Fibroblast of lung (primary cell): ENCODE results near the gene POU4F1. TPM values are rescaled to one million over a fixed set of nuclear protein-coding genes. Genes with fewer than 3 reads are reported as not detected.

Experiments used
- DNase-seq, 2 donors: peaks; one replicate each; pipeline versions ENCODE4 v3.0.0 to v3.0.0-alpha.2; 2010; ENCODE audit warnings: low read depth in 2 of 2
- H2AFZ ChIP-seq: 2 replicates; pipeline ENCODE4 v1.5.1; 2012; ENCODE audit warnings: low read length, control low read depth, inconsistent platforms
- H3K27ac ChIP-seq: 2 replicates; pipeline ENCODE4 v1.5.1; 2011; ENCODE audit warnings: low read length, control low read depth; ENCODE audit not compliant: insufficient read depth
- H3K27me3 ChIP-seq: 2 replicates; pipeline ENCODE4 v1.5.1; 2011; ENCODE audit warnings: mild to moderate bottlenecking, low read length; ENCODE audit not compliant: control insufficient read depth, insufficient read depth
- H3K36me3 ChIP-seq: 2 replicates; pipeline ENCODE4 v1.5.1; 2011; ENCODE audit warnings: low read length; ENCODE audit not compliant: control insufficient read depth, insufficient read depth
- H3K4me1 ChIP-seq: 2 replicates; pipeline ENCODE4 v1.5.1; 2011; ENCODE audit warnings: low read length; ENCODE audit not compliant: control insufficient read depth, insufficient read depth; ENCODE audit errors: extremely low read depth
- H3K4me2 ChIP-seq: 2 replicates; pipeline ENCODE4 v1.5.1; 2011; ENCODE audit warnings: low read length, control low read depth; ENCODE audit not compliant: insufficient read depth; ENCODE audit errors: extremely low read depth
- H3K4me3 ChIP-seq, 4 experiments: fragments of 200-600 bp in 1 of 4; sonication (generic) in 1 of 4; replicated peaks in 1 of 4; 2 replicates each; pipeline ENCODE4 v1.5.1; 2011 to 2016; ENCODE audit warnings: low read length in 4 of 4, low read depth in 3 of 4, mild to moderate bottlenecking in 3 of 4, control low read depth in 2 of 4, inconsistent platforms in 1 of 4, mixed read lengths in 1 of 4; ENCODE audit not compliant: insufficient read depth in 1 of 4; ENCODE audit errors: control extremely low read depth in 1 of 4
- H3K79me2 ChIP-seq: 2 replicates; pipeline ENCODE4 v1.5.1; 2012; ENCODE audit warnings: mild to moderate bottlenecking, low read length, inconsistent platforms; ENCODE audit not compliant: control insufficient read depth, insufficient read depth
- H3K9ac ChIP-seq: 2 replicates; pipeline ENCODE4 v1.5.1; 2011; ENCODE audit warnings: mild to moderate bottlenecking, low read length, control low read depth; ENCODE audit not compliant: insufficient read depth
- H3K9me3 ChIP-seq: 2 replicates; pipeline ENCODE4 v1.5.1; 2012; ENCODE audit warnings: low read depth, low read length; ENCODE audit not compliant: control insufficient read depth, insufficient read depth
- H4K20me1 ChIP-seq: 2 replicates; pipeline ENCODE4 v1.5.1; 2011; ENCODE audit warnings: low read length; ENCODE audit not compliant: control insufficient read depth, insufficient read depth; ENCODE audit errors: extremely low read depth
- CTCF ChIP-seq, 2 donors: IDR thresholded peaks in 1 of 2; conservative IDR thresholded peaks in 1 of 2; 1 replicate in 1 of 2; 2 replicates in 1 of 2; pipeline ENCODE4 v1.5.1; 2011 to 2012; ENCODE audit warnings: low read length in 2 of 2, control low read depth in 1 of 2, inconsistent platforms in 1 of 2, low read depth in 1 of 2, mild to moderate bottlenecking in 1 of 2
- EZH2 ChIP-seq: IDR thresholded peaks from 2 replicates; pipeline ENCODE4 v1.5.1; 2012; ENCODE audit warnings: low read length, control low read depth, mild to moderate bottlenecking; ENCODE audit errors: missing control alignments
- polyA plus RNA-seq, 2 donors: library from polyadenylated mRNA; depleted of rRNA in 1 of 2; stranded (reverse) in 1 of 2; unstranded in 1 of 2; fragments of >200 nt; gene quantifications; 2 replicates each; pipeline ENCODE4 v1.2.1, GENCODE V29; 2011 to 2012; ENCODE audit warnings: missing spikeins in 1 of 2
- total RNA-seq: library from RNA; depleted of rRNA; stranded (reverse); fragments of >200 nt; gene quantifications from 2 replicates; pipeline ENCODE4 v1.2.1, GENCODE V29; 2014

POU4F1 gene
- total and polyA plus RNA-seq, 2 donors (not counting 1 experiment from before 2014, with no cell fraction given): not detected

- Histone ChIP-seq H3K4me2 (peak overlapping the region; percentile 87), H4K20me1 (no peaks in the 10 kb centered on the region), H2AFZ (no peak overlapping the region), H3K9ac (no peak overlapping the region), H3K36me3 (no peaks in the 10 kb centered on the region), H3K4me3 (peak overlapping the region in 3 of 4 experiments; percentile 41 to 62 (median 61)), H3K79me2 (no peaks in the 10 kb centered on the region), H3K27me3 (peaks cover 77% of the 10 kb centered on the region), H3K9me3 (no peaks in the 10 kb centered on the region), H3K4me1 (peaks cover 8% of the 10 kb centered on the region), H3K27ac (no peak overlapping the region)
- no peak for TF ChIP-seq CTCF (conservative IDR thresholded peaks at IDR 0.05 in 1 of 2, IDR thresholded peaks at IDR 0.05 in 1 of 2; ENCODE audit: low read depth in 1 of 2, low read length in 2 of 2)
- TF ChIP-seq EZH2: no peak
- no peak for DNase-seq
Measured at GRCh38 chr13:78608252-78608687, 4.9 kb upstream of the POU4F1 start.

DNA sequence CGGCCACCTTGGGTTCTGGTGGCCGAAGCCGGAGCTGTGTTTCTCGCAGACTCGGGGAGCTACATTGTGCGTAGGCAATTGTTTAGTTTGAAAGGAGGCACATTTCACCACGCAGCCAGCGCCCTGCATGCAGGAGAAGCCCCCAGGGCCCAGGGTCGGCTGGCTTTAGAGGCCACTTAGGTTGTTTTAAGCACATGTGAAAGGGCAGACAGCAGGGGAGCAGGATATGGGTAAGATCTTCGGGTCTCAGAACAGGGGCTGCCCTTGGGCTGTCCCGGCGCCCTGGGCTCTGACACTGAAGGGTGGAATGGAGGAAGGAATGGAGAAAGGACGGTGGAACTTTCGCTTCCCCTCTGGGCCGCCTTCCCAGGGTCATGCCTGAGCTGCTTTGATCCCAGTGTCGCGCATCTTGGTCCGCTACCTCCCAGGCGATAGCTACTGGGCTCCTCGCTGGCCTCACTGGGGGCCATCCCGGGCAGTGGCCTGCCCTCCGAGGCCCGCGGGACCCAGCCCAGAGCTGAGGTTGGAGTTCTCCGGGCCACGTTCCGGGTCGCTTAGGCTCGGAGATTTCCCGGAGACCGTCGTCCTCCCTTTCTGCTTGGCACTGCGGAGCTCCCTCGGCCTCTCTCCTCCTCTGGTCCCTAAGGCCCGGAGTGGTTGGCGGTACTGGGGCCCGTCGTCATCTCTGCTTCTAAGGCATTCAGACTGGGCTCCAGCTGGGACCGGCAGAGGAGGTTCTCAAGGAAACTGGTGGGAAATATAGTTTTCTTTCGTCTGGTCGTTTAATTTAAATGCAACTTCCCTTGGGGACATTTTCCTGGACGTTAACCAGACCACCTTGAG is 4.3 kb upstream of the POU4F1 start:
- no peaks in the 10 kb centered on the region for H3K9me3 ChIP-seq
- H3K79me2 ChIP-seq: no peaks in the 10 kb centered on the region
- H4K20me1 ChIP-seq: no peaks in the 10 kb centered on the region
- DNase-seq: peak in 1 of 2 donors; percentile 1
- no peak overlapping the region for H3K27ac ChIP-seq
- peaks cover 8% of the 10 kb centered on the region for H3K4me1 ChIP-seq
- H3K4me2 ChIP-seq: no peak overlapping the region
- no peak overlapping the region for H3K9ac ChIP-seq
- no peaks in the 10 kb centered on the region for H3K36me3 ChIP-seq
- H2AFZ ChIP-seq: no peak overlapping the region
- peaks cover 83% of the 10 kb centered on the region for H3K27me3 ChIP-seq
- TF ChIP-seq CTCF (conservative IDR thresholded peaks at IDR 0.05 in 1 of 2, IDR thresholded peaks at IDR 0.05 in 1 of 2; ENCODE audit: low read depth in 1 of 2, low read length in 2 of 2) (no peak), EZH2 (peak; percentile 54)
- no peak overlapping the region for H3K4me3 ChIP-seq

- no peak overlapping the region for H3K4me2 ChIP-seq
- no peak overlapping the region for H2AFZ ChIP-seq
- no peaks in the 10 kb centered on the region for H3K36me3 ChIP-seq
- H3K9ac ChIP-seq: no peak overlapping the region
- peaks cover 8% of the 10 kb centered on the region for H3K4me1 ChIP-seq
- H3K9me3 ChIP-seq: no peaks in the 10 kb centered on the region
- no peak overlapping the region for H3K27ac ChIP-seq
- peaks cover 88% of the 10 kb centered on the region for H3K27me3 ChIP-seq
- H3K79me2 ChIP-seq: no peaks in the 10 kb centered on the region
- DNase-seq: no peak
- H3K4me3 ChIP-seq: no peak overlapping the region
- TF ChIP-seq CTCF (conservative IDR thresholded peaks at IDR 0.05 in 1 of 2, IDR thresholded peaks at IDR 0.05 in 1 of 2; ENCODE audit: low read depth in 1 of 2, low read length in 2 of 2): no peak
- TF ChIP-seq EZH2: peak; percentile 71
- no peaks in the 10 kb centered on the region for H4K20me1 ChIP-seq
Measured at GRCh38 chr13:78606471-78607408, 3.4 kb upstream of the POU4F1 start.
